Panc1 (cell line): ENCODE data around the gene MGAT5. TPM values are rescaled to one million over a fixed set of nuclear protein-coding genes. Genes with fewer than 3 reads are reported as not detected.

Experiments used
- ATAC-seq: fragments of 200-7000 bp; cut with Tn5 transposase; 2 replicates; pipeline ENCODE4 v1.9.1; 2020; ENCODE audit warnings: mild to moderate bottlenecking, moderate library complexity
- BruUV-seq: library from RNA; stranded (reverse); fragments of 400-500 nt; replicated peaks from 2 replicates; lab custom pipeline; 2021; lab: Mats Ljungman, UMichigan
- CTCF ChIA-PET: fragments of 300-600 bp; sonication (Branson Sonifier 250); formaldehyde crosslinking; loops from one replicate; lab custom pipeline; 2022; ENCODE audit warnings: antibody characterized with exemption; lab: Charles Lee
- POLR2A ChIA-PET: fragments of 300-600 bp; sonication (Branson Sonifier 250); formaldehyde crosslinking; loops from one replicate; lab custom pipeline; 2022; ENCODE audit warnings: antibody characterized with exemption; lab: Charles Lee
- DNase-seq: peaks from one replicate; pipeline ENCODE4 v3.0.0-alpha.2; 2010; ENCODE audit warnings: low read depth, low spot score
- H3K27ac ChIP-seq: 2 replicates; pipeline ENCODE4 v1.5.1; 2011; ENCODE audit warnings: mild to moderate bottlenecking, low read length, inconsistent platforms
- H3K27me3 ChIP-seq: fragments of 200-500 bp; sonication (Bioruptor generic); 2 replicates; pipeline ENCODE4 v1.6.0; 2014; ENCODE audit warnings: low read length, inconsistent platforms; ENCODE audit not compliant: control insufficient read depth, insufficient read depth
- H3K36me3 ChIP-seq: fragments of 200-500 bp; sonication (Bioruptor generic); 2 replicates; pipeline ENCODE4 v1.5.1; 2014; ENCODE audit warnings: inconsistent platforms, mild to moderate bottlenecking, low read length, moderate library complexity; ENCODE audit not compliant: control insufficient read depth, insufficient read depth
- H3K4me1 ChIP-seq: 2 replicates; pipeline ENCODE4 v1.5.1; 2011; ENCODE audit warnings: inconsistent platforms, mild to moderate bottlenecking, low read length, moderate library complexity; ENCODE audit not compliant: control insufficient read depth, insufficient read depth
- H3K4me3 ChIP-seq, 2 experiments: 2 replicates each; pipeline ENCODE4 v1.5.1; 2011 to 2012; ENCODE audit warnings: low read depth in 2 of 2, low read length in 2 of 2, mild to moderate bottlenecking in 2 of 2, inconsistent platforms in 1 of 2, moderate library complexity in 1 of 2
- H3K9me3 ChIP-seq: fragments of 200-500 bp; sonication (Bioruptor generic); 2 replicates; pipeline ENCODE4 v1.5.1; 2014; ENCODE audit warnings: low read depth, mild to moderate bottlenecking, inconsistent platforms, low read length, moderate library complexity; ENCODE audit not compliant: control insufficient read depth, insufficient read depth
- CTCF ChIP-seq: fragments of 450-650 bp; IDR thresholded peaks from 2 replicates; pipeline ENCODE4 v1.5.1; 2017; ENCODE audit warnings: mild to moderate bottlenecking
- POLR2AphosphoS5 ChIP-seq: IDR thresholded peaks from 2 replicates; pipeline ENCODE4 v1.6.1; 2012; ENCODE audit warnings: mild to moderate bottlenecking, low read depth, low read length, moderate library complexity
- REST ChIP-seq, 2 experiments: IDR thresholded peaks; 2 replicates each; pipeline ENCODE4 v1.6.1; 2011 to 2012; ENCODE audit warnings: low read depth in 2 of 2, control low read depth in 1 of 2, low read length in 1 of 2, mild to moderate bottlenecking in 1 of 2, moderate library complexity in 1 of 2; ENCODE audit not compliant: insufficient read depth in 1 of 2
- SIN3A ChIP-seq: IDR thresholded peaks from 2 replicates; pipeline ENCODE4 v1.6.1; 2012; ENCODE audit warnings: low read depth, mild to moderate bottlenecking, low read length, moderate library complexity, borderline replicate concordance; ENCODE audit not compliant: insufficient read depth
- TCF7L2 ChIP-seq: IDR thresholded peaks from 2 replicates; pipeline ENCODE4 v1.6.1; 2011; ENCODE audit warnings: mild to moderate bottlenecking, low read depth, low read length, inconsistent platforms
- in situ Hi-C: cut with HindIII; loops from 2 replicates; pipeline ENCODE4 v1.10.0; 2016; ENCODE audit warnings: low sequenced_read_pairs, low pct_unique_long_range_greater_than_20kb
- intact Hi-C: fragments of 100-400 bp; cut with micrococcal nuclease; formaldehyde crosslinking; loops from one replicate; pipeline ENCODE4 v1.10.0; 2022; ENCODE audit not compliant: unreplicated experiment
- total RNA-seq: library from RNA; stranded (reverse); gene quantifications from one replicate; pipeline ENCODE4 v1.2.1, GENCODE V29; 2021; ENCODE audit not compliant: unreplicated experiment

The MGAT5 gene
- total RNA-seq, 1 experiment from 2014 or later = 22.1 TPM

- TF ChIP-seq REST (IDR thresholded peaks at IDR 0.05; ENCODE audit: insufficient read depth in 1 of 2, low read depth in 2 of 2, low read length in 1 of 2) = no peak
- no peak for TF ChIP-seq POLR2AphosphoS5
- TF ChIP-seq TCF7L2 = no peak
- TF ChIP-seq SIN3A = no peak
- ChIA-PET POLR2A (no interaction called here), CTCF (no interaction called here)
- Histone ChIP-seq H3K4me3 (no peak overlapping the region), H3K9me3 (no peaks in the 10 kb centered on the region), H3K27ac (no peak overlapping the region), H3K4me1 (no peaks in the 10 kb centered on the region), H3K36me3 (no peaks in the 10 kb centered on the region), H3K27me3 (no peaks in the 10 kb centered on the region)
- intact Hi-C loops (no loop called here), in situ Hi-C loops (no loop called here)
- DNase-seq (no peak), ATAC-seq (no peak)
- no TSS peak for BruUV-seq
Measured at GRCh38 chr2:134362740-134363139, 108.9 kb downstream of the MGAT5 start.

DNA sequence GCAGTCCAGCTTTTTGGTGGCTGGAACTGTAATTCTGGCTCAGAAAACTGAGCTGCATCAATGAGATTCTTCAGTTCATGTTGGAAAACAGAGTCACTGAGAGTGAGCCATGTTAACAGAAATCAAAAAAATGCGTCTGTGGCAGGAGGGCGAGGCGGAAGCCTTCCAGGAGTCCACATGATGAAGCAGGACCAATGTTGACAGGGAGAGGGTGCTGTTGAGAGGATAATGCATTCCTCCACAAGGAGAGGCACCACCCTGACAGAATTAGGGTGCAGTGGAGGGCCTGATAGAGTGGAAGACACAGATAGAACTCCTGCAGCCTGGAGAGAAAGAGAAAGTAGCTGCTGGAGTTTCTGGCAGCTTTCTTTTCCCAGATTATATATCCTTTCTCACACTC, 111.5 kb downstream of the MGAT5 start:
- DNase-seq (no peak), ATAC-seq (no peak)
- no peaks in the 10 kb centered on the region for H3K36me3 ChIP-seq
- H3K4me3 ChIP-seq = no peak overlapping the region
- no peaks in the 10 kb centered on the region for H3K9me3 ChIP-seq
- POLR2A ChIA-PET = no interaction called here
- CTCF ChIA-PET = no interaction called here
- in situ Hi-C loops = no loop called here
- no peaks in the 10 kb centered on the region for H3K4me1 ChIP-seq
- no peak for TF ChIP-seq POLR2AphosphoS5
- TF ChIP-seq TCF7L2 = no peak
- no peak for TF ChIP-seq REST (IDR thresholded peaks at IDR 0.05; ENCODE audit: insufficient read depth in 1 of 2, low read depth in 2 of 2, low read length in 1 of 2)
- intact Hi-C loops = no loop called here
- H3K27me3 ChIP-seq = no peaks in the 10 kb centered on the region
- H3K27ac ChIP-seq = no peak overlapping the region
- BruUV-seq = no TSS peak

DNA sequence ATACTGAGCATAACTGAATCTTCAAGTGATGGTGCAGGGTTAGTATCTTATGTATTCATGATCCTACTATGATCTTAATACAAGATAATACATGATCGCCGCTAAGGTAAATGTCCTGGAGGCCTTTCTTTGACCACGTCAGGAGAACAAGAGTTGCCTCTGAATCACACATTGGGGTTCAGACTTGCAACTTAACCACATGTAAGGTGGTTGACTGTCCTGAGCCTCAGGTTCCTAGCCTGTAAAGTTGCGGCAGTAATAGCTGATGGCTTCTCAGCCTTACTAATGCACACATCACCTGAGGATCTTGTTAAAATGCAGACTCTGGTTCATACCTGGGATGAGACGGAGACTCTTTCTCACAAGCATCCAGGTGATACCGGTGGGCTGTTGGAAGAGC, 112.5 kb downstream of the MGAT5 start:
- TF ChIP-seq REST (IDR thresholded peaks at IDR 0.05; ENCODE audit: insufficient read depth in 1 of 2, low read depth in 2 of 2, low read length in 1 of 2) (no peak), CTCF (no peak), POLR2AphosphoS5 (no peak), TCF7L2 (no peak), SIN3A (no peak)
- BruUV-seq = no TSS peak
- ChIA-PET CTCF (no interaction called here), POLR2A (no interaction called here)
- no peak overlapping the region for H3K27ac ChIP-seq
- no peaks in the 10 kb centered on the region for H3K9me3 ChIP-seq
- no peaks in the 10 kb centered on the region for H3K4me1 ChIP-seq
- H3K27me3 ChIP-seq = no peaks in the 10 kb centered on the region
- no peaks in the 10 kb centered on the region for H3K36me3 ChIP-seq
- no peak for DNase-seq
- no peak for ATAC-seq
- intact Hi-C loops = no loop called here
- in situ Hi-C loops = no loop called here
- H3K4me3 ChIP-seq = no peak overlapping the region
